Pancreas (tissue), 10 donors: ENCODE data around the gene MBD3. TPM values are rescaled to one million over a fixed set of nuclear protein-coding genes. Genes with fewer than 3 reads are reported as not detected.
"Not testable (repeated sequence)": the region's sequence is repeated elsewhere in the genome, so short reads cannot be mapped to it uniquely, and the experiment has no call there.

Experiments used
- ATAC-seq, 4 donors: fragments of 200-7000 bp; cut with Tn5 transposase; one replicate each; pipeline versions ENCODE4 v1.8.0 to v1.9.1; 2020; ENCODE audit warnings: mild to moderate bottlenecking in 4 of 4, moderate library complexity in 4 of 4
- DNase-seq, 6 donors: peaks; one replicate each; pipeline ENCODE4 v3.0.0-alpha.2; 2020
- FAIRE-seq: peaks from 2 replicates; lab custom pipeline; 2012; peaks lifted over from hg19 to GRCh38; lab: Jason Lieb, UNC
- H3K27ac ChIP-seq, 4 donors: fragments of 200-600 bp; sonication (generic); 1 replicate in 3 of 4; 2 replicates in 1 of 4; pipeline versions ENCODE4 v1.5.0 to v1.8.0; 2020
- H3K27me3 ChIP-seq, 4 donors: fragments of 200-600 bp; one replicate each; pipeline ENCODE4 v1.8.0; 2021
- H3K36me3 ChIP-seq, 3 donors: fragments of 200-600 bp; sonication (generic) in 1 of 3; one replicate each; pipeline versions ENCODE4 v1.5.0 to v1.8.0; 2020 to 2021
- H3K4me1 ChIP-seq, 3 donors: fragments of 200-600 bp; one replicate each; pipeline ENCODE4 v1.8.0; 2021
- H3K4me3 ChIP-seq, 4 donors: fragments of 200-600 bp; sonication (generic) in 2 of 4; one replicate each; pipeline versions ENCODE4 v1.5.0 to v1.8.0; 2020 to 2021
- H3K9me3 ChIP-seq, 4 donors: fragments of 200-600 bp; one replicate each; pipeline ENCODE4 v1.8.0; 2021
- WGBS, 2 donors: extraction: QIAGEN DNeasy Blood & Tissue Kit; methylation state at CpG; one replicate each; pipeline ENCODE4 v1.1.7; 2013; 5-methylcytosine and 5-hydroxymethylcytosine counted together
- intact Hi-C, 3 donors: fragments of 100-400 bp; cut with DNase I; formaldehyde crosslinking; loops; one replicate each; pipeline versions ENCODE4 v1.11.1 to v1.14.2; 2022
- polyA plus RNA-seq, 2 donors: library from polyadenylated mRNA; stranded (reverse); fragments of 200-250 nt; gene quantifications; one replicate each; pipeline ENCODE4 v1.2.3, GENCODE V29; 2013
- total RNA-seq, 6 donors: library from RNA; stranded (reverse); fragmentation: NEBNext Ultra II Directional in 4 of 6; extraction: Animal tissue kit (Norgen Biotek cat#: 25700) in 4 of 6; gene quantifications; one replicate each; pipeline versions ENCODE4 v1.2.1 to v1.2.4, GENCODE V29; 2021 to 2023
- TF ChIP-seq, protein P1 (sequence below), 4 donors: fragments of 200-600 bp; sonication (generic) in 3 of 4; IDR thresholded peaks; one replicate each; pipeline versions ENCODE4 v1.5.0 to v1.8.0; 2021; ENCODE audit warnings: antibody characterized with exemption in 4 of 4
- donor health status: healthy with polysubstance abuse.
- donor health status: DM: no; HTN: no; CAD: no; lungs with moderate emphysema.
- donor health status: DM: no; HTN: no; CAD: no.
- donor health status: control.
- donor health status: control.
- donor health status: Bipolar disorder and iron deficiency.
- donor health status: DM: yes; HTN: yes; CAD: no.
- donor health status: DM: no; HTN: no; CAD: no.
- donor health status: DM: no; HTN: no; CAD: no.
- donor health status: DM: yes; HTN: yes; CAD: no.

MBD3 gene
- total and polyA plus RNA-seq, 8 donors: 17.4 to 113 (median 30.2) TPM

DNA sequence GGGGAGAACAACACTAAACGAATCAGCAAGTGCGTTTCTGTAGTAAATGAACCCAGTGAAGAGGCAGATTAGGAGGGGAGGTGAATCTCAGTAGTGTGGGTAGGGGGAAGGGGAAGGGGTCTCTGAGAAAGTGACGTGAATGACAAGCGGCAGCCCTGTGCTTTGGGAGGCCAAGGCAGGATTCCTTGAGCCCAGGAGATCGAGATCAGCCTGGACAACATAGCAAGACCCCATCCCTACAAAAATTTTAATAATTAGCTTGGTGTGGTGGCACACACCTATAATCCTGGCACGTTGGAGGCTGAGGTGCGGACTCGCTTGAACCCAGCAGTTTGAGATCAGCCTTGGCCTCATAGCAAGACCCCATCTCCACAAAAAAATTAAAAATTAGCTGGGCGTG is 60.7 kb downstream of the MBD3 start:
- no peaks in the 10 kb centered on the region for H3K4me1 ChIP-seq
- ATAC-seq (no peak), DNase-seq (no peak), FAIRE-seq (no peak)
- WGBS, 2 donors: 67 to 80% methylated on average over 9 of the region's 9 CpGs
- no peaks in the 10 kb centered on the region for H3K27me3 ChIP-seq
- no peak overlapping the region for H3K27ac ChIP-seq
- H3K4me3 ChIP-seq: no peak overlapping the region
- H3K9me3 ChIP-seq: no peaks in the 10 kb centered on the region
- intact Hi-C loops: no loop called here
- TF ChIP-seq, protein P1, sequence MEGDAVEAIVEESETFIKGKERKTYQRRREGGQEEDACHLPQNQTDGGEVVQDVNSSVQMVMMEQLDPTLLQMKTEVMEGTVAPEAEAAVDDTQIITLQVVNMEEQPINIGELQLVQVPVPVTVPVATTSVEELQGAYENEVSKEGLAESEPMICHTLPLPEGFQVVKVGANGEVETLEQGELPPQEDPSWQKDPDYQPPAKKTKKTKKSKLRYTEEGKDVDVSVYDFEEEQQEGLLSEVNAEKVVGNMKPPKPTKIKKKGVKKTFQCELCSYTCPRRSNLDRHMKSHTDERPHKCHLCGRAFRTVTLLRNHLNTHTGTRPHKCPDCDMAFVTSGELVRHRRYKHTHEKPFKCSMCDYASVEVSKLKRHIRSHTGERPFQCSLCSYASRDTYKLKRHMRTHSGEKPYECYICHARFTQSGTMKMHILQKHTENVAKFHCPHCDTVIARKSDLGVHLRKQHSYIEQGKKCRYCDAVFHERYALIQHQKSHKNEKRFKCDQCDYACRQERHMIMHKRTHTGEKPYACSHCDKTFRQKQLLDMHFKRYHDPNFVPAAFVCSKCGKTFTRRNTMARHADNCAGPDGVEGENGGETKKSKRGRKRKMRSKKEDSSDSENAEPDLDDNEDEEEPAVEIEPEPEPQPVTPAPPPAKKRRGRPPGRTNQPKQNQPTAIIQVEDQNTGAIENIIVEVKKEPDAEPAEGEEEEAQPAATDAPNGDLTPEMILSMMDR (IDR thresholded peaks at IDR 0.05): no peak
- no peaks in the 10 kb centered on the region for H3K36me3 ChIP-seq

DNA sequence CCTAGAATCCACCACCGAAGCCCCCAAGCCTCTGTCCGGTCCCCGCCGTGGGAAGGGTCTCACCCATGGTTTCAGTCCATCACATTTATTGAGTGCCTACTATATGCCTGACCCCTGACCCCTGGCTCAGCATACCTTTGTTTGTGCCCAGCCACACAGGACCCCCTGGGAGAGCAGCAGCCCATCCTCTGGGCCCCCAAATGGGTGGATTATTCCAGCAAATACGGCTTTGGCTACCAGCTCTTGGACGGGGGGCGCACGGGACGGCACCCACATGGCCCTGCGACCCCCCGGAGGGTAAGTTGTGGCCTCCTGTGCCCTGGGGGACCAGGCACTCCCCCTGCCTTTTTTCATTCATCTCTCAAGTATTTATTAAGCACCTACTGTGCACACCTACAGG is 61.1 kb downstream of the MBD3 start:
- FAIRE-seq (no peak), ATAC-seq (no peak), DNase-seq (no peak)
- no peaks in the 10 kb centered on the region for H3K27me3 ChIP-seq
- H3K9me3 ChIP-seq: no peaks in the 10 kb centered on the region
- H3K36me3 ChIP-seq: no peaks in the 10 kb centered on the region
- WGBS, 2 donors: 68 to 87% methylated on average over 11 of the region's 11 CpGs
- H3K4me1 ChIP-seq: no peaks in the 10 kb centered on the region
- TF ChIP-seq, protein P1 (IDR thresholded peaks at IDR 0.05): no peak
- no peak overlapping the region for H3K27ac ChIP-seq
- H3K4me3 ChIP-seq: no peak overlapping the region
- intact Hi-C loops: no loop called here

DNA sequence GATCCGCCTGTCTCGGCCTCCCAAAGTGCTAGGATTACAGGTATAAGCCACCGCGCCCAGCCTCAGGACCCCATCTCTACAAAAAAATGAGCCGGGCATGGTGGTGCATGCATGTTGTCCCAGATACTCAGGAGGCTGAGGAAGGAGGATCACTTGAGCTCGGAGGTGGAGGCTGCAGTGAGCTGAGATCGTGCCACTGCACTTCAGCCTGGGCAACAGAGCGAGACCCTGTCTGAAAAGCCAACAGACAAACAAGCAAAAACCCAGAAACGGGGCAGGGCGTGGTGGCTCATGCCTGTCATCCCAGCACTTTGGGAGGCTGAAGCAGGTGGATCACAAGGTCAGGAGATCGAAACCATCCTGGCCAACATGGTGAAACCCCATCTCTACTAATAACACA is 61.8 kb downstream of the MBD3 start:
- FAIRE-seq, H3K4me3 ChIP-seq, intact Hi-C loops, H3K27me3 ChIP-seq, H3K27ac ChIP-seq, DNase-seq, ATAC-seq, H3K9me3 ChIP-seq, H3K4me1 ChIP-seq, H3K36me3 ChIP-seq: not testable (repeated sequence)
- WGBS, 2 donors: 71 to 79% methylated on average over 11 of the region's 11 CpGs

DNA sequence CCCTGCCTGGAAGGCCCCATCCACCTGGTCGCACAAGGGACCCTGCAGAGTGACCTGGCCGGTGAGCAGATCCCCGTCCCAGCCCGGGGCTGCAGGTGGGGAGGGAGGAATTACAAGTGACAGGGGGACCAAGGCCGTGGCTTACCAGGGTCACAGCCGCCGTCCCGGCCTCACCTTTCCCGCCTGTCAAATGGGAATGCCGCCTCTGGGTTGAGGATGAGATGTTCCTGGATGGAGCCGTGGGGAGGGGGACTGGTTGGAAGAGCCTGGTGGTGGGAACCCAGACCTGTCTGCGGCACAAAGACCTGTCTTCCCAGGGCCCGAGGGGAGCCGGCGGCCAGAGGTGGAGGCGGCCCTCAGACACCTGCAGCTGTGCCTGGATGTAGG is 63.2 kb downstream of the MBD3 start:
- DNase-seq (no peak), ATAC-seq (no peak), FAIRE-seq (no peak)
- 48 to 62% methylated on average over 16 of the region's 16 CpGs for WGBS, 2 donors
- intact Hi-C loops: no loop called here
- no peaks in the 10 kb centered on the region for H3K36me3 ChIP-seq
- TF ChIP-seq, protein P1 (IDR thresholded peaks at IDR 0.05): no peak
- peaks cover 0 to 4% (median 0%) of the 10 kb centered on the region in 4 donors for H3K27me3 ChIP-seq
- no peaks in the 10 kb centered on the region for H3K9me3 ChIP-seq
- H3K4me3 ChIP-seq: no peak overlapping the region
- H3K27ac ChIP-seq: no peak overlapping the region
- H3K4me1 ChIP-seq: no peaks in the 10 kb centered on the region

DNA sequence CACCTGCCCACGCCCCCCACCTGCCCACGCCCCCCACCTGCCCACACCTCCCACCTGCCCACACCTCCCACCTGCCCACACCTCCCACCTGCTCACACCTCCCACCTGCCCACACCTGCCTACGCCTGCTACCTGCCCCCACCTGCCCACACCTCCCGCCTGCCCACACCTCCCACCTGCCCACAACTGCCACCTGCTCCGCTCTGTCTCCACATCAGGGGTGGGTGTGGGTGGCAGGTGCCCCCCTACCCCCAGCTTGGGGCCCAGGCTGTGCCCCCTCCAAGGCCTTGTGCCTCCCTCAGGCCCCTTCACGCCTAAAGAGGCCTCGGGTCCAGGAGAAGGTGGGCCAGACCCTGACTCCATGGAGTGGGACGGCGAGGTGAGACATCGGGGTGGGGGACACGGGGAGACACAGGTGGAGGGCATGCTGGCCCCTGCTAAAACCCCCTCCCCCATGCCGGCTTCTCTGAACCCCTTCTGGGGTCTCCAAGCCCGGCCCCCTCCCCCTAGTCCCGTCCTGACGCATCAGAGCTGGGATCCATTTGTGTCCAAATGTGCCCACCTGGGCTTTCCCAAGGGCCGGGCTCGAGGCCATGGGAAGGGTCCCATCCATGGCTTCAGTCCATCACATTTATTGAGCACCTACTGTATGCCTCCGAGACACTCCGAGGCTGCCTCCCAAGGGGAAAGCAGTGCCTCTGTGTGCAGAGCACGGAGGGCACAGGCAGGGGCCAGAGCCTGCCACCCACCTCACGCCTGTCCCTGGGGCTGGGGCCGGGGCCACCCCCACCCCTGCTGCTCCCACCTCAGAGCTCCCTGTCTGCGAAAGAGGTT is 63.9 kb downstream of the MBD3 start:
- TF ChIP-seq, protein P1 (IDR thresholded peaks at IDR 0.05): no peak
- WGBS, 2 donors: 52 to 62% methylated on average over 21 to 23 of the region's 23 CpGs
- intact Hi-C loops: no loop called here
- Histone ChIP-seq H3K4me3 (no peak overlapping the region), H3K9me3 (no peaks in the 10 kb centered on the region), H3K27me3 (peaks cover 0 to 4% (median 0%) of the 10 kb centered on the region in 4 donors), H3K27ac (no peak overlapping the region), H3K36me3 (no peaks in the 10 kb centered on the region), H3K4me1 (no peaks in the 10 kb centered on the region)
- no peak for FAIRE-seq
- DNase-seq: no peak
- no peak for ATAC-seq
